Measurements from ENCODE around the gene TMEM209. TPM values are rescaled to one million over a fixed set of nuclear protein-coding genes. Genes with fewer than 3 reads are reported as not detected.

TMEM209 gene
- total RNA-seq, 2 donors from 2014 or later = 18.6 to 21.8 TPM

DNA sequence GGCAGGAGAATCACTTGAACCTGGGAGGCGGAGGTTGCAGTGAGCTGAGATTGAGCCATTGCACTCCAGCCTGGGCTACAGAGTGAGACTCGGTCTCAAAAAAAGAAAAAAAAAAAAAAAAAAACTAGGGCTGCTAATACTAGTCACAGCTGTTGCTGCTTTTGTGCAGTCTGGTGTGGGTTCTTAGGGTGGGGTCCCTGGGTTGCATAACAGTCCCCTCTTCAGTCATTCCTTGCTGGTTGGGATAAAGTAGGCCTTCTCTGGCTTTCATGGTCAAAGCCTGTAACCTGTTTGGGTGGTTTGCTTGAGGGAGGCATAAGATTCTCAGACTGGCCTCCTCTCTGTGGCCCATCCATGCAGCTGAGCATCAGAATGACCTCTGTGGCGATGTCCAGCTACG lies 16.5 kb upstream of the TMEM209 start:
- no peak overlapping the region for H3K9ac ChIP-seq (ENCODE audit: low read depth in 2 of 2, low read length in 2 of 2)
- intact Hi-C loops (cut with DNase I) = no loop called here
- no peaks in the 10 kb centered on the region for H3K9me3 ChIP-seq
- H3K4me3 ChIP-seq = no peak overlapping the region
- DNase-seq = no peak
- no peaks in the 10 kb centered on the region for H3K36me3 ChIP-seq
- no peaks in the 10 kb centered on the region for H3K4me1 ChIP-seq
- TF ChIP-seq, protein P1, sequence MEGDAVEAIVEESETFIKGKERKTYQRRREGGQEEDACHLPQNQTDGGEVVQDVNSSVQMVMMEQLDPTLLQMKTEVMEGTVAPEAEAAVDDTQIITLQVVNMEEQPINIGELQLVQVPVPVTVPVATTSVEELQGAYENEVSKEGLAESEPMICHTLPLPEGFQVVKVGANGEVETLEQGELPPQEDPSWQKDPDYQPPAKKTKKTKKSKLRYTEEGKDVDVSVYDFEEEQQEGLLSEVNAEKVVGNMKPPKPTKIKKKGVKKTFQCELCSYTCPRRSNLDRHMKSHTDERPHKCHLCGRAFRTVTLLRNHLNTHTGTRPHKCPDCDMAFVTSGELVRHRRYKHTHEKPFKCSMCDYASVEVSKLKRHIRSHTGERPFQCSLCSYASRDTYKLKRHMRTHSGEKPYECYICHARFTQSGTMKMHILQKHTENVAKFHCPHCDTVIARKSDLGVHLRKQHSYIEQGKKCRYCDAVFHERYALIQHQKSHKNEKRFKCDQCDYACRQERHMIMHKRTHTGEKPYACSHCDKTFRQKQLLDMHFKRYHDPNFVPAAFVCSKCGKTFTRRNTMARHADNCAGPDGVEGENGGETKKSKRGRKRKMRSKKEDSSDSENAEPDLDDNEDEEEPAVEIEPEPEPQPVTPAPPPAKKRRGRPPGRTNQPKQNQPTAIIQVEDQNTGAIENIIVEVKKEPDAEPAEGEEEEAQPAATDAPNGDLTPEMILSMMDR (IDR thresholded peaks at IDR 0.05) = no peak
- H3K27ac ChIP-seq = no peak overlapping the region
- H3K27me3 ChIP-seq = no peaks in the 10 kb centered on the region

DNA sequence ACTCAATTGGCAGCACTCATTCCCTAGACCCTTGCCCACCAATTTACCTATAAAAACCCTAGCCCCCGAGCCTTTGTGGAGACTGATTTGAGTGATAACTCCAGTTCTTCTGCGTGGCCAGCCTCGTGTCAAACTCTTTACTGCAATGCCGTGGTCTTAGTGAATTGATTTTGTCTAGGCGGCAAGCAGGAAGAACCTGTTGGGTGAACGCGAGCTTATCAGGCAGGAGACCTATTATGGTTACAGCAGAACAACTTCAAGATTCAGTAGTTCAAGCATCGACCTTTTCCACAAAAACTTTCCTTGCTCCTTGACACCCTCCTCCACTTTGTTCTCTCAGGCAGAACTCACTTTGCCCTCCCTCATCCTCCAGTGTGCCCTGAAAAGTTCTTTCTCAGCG lies 14.7 kb upstream of the TMEM209 start:
- Histone ChIP-seq H3K36me3 (no peaks in the 10 kb centered on the region), H3K9ac (ENCODE audit: low read depth in 2 of 2, low read length in 2 of 2) (no peak overlapping the region), H3K9me3 (no peaks in the 10 kb centered on the region), H3K27me3 (no peaks in the 10 kb centered on the region), H3K4me1 (no peaks in the 10 kb centered on the region), H3K4me3 (no peak overlapping the region), H3K27ac (no peak overlapping the region)
- TF ChIP-seq, protein P1 (IDR thresholded peaks at IDR 0.05) = no peak
- no peak for DNase-seq
- intact Hi-C loops (cut with DNase I) = no loop called here

- Histone ChIP-seq H3K9ac (ENCODE audit: low read depth in 2 of 2, low read length in 2 of 2) (no peak overlapping the region), H3K4me3 (no peak overlapping the region), H3K9me3 (no peaks in the 10 kb centered on the region), H3K36me3 (no peaks in the 10 kb centered on the region), H3K27me3 (no peaks in the 10 kb centered on the region), H3K4me1 (no peaks in the 10 kb centered on the region), H3K27ac (no peak overlapping the region)
- TF ChIP-seq, protein P1 (IDR thresholded peaks at IDR 0.05) = no peak
- DNase-seq = no peak
- intact Hi-C loops (cut with DNase I) = no loop called here
These were observed 13.8 kb upstream of the TMEM209 start for GRCh38 chr7:130218806-130219620.

- TF ChIP-seq, protein P1 (IDR thresholded peaks at IDR 0.05) = no peak
- intact Hi-C loops (cut with DNase I) = no loop called here
- no peak for DNase-seq
- no peaks in the 10 kb centered on the region for H3K27me3 ChIP-seq
- no peak overlapping the region for H3K4me3 ChIP-seq
- H3K27ac ChIP-seq = no peak overlapping the region
- no peaks in the 10 kb centered on the region for H3K9me3 ChIP-seq
- no peak overlapping the region for H3K9ac ChIP-seq (ENCODE audit: low read depth in 2 of 2, low read length in 2 of 2)
- no peaks in the 10 kb centered on the region for H3K4me1 ChIP-seq
- H3K36me3 ChIP-seq = no peaks in the 10 kb centered on the region
These were observed 11.5 kb upstream of the TMEM209 start for GRCh38 chr7:130216750-130217149.

- TF ChIP-seq, protein P1 (IDR thresholded peaks at IDR 0.05) = no peak
- Histone ChIP-seq H3K4me1 (no peaks in the 10 kb centered on the region), H3K9ac (ENCODE audit: low read depth in 2 of 2, low read length in 2 of 2) (no peak overlapping the region), H3K9me3 (no peaks in the 10 kb centered on the region), H3K36me3 (no peaks in the 10 kb centered on the region), H3K4me3 (no peak overlapping the region), H3K27ac (no peak overlapping the region), H3K27me3 (no peaks in the 10 kb centered on the region)
- intact Hi-C loops (cut with DNase I) = no loop called here
- DNase-seq = no peak
These were observed 10.8 kb upstream of the TMEM209 start for GRCh38 chr7:130216025-130216424.

Measured in colonic mucosa (tissue), 4 donors.